ENCODE measurements around the gene CTRB1. TPM values are rescaled to one million over a fixed set of nuclear protein-coding genes. Genes with fewer than 3 reads are reported as not detected.
"Not testable (repeated sequence)": the region's sequence is repeated elsewhere in the genome, so short reads cannot be mapped to it uniquely, and the experiment has no call there.

The CTRB1 gene
- polyA plus RNA-seq, 2 donors = 0.34 to 2.0 TPM

DNA sequence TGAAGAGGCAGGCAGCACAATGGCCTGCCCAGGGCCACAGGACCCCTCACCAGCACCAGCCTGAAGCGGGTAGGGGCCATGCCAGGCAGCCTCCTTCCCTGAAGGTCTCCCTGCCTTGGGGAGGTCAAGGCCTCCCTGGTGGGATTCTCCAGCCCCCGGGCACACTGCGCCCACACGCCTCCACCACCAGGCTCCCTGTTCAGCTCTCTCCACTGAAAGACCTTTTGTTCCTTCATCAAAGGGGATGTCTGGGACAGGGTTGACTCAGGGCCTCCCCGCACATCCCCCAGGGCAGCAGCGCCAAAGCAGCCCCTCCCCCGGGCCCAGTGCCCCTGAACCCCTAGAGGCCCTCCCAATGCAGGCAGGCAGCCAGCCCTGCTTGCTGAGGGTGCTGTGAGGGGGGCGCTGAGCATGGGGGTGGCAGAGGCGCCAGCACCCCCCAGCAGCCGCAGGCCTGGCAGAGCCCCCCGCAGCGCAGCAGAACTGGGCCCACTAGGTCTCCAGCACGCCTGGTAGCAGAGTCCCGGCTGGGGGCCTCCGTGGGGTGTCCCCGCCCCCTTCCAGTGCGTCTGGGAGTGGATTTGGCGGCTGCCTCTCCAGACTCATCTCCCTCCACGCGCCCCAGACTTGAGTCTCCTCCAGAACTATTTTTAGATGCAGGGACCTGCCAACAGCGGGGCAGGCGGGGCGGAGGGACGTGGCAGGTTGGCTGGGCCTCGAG, 19.5 kb downstream of the CTRB1 start:
- Histone ChIP-seq H3K4me3 (ENCODE audit: low read depth in 1 of 2, low read length in 2 of 2) (no peak overlapping the region), H3K27me3 (ENCODE audit: control insufficient read depth in 1 of 2, insufficient read depth in 2 of 2, low read length in 2 of 2) (no peaks in the 10 kb centered on the region), H3K9me3 (ENCODE audit: control insufficient read depth in 2 of 2, insufficient read depth in 1 of 2, low read depth in 1 of 2, low read length in 1 of 2) (no peaks in the 10 kb centered on the region), H3K36me3 (ENCODE audit: control insufficient read depth in 2 of 2, insufficient read depth in 2 of 2, low read length in 1 of 2) (peaks cover 4 to 50% of the 10 kb centered on the region in 2 donors), H3K27ac (ENCODE audit: low read depth in 2 of 2, low read length in 1 of 2) (peak overlapping the region in 1 of 2 donors; percentile 55), H3K4me1 (ENCODE audit: control insufficient read depth in 2 of 2, insufficient read depth in 2 of 2, low read length in 1 of 2) (peaks cover 4 to 29% of the 10 kb centered on the region in 2 donors)
- 37% methylated on average over 23 to 25 of the region's 25 CpGs for WGBS, 2 donors

DNA sequence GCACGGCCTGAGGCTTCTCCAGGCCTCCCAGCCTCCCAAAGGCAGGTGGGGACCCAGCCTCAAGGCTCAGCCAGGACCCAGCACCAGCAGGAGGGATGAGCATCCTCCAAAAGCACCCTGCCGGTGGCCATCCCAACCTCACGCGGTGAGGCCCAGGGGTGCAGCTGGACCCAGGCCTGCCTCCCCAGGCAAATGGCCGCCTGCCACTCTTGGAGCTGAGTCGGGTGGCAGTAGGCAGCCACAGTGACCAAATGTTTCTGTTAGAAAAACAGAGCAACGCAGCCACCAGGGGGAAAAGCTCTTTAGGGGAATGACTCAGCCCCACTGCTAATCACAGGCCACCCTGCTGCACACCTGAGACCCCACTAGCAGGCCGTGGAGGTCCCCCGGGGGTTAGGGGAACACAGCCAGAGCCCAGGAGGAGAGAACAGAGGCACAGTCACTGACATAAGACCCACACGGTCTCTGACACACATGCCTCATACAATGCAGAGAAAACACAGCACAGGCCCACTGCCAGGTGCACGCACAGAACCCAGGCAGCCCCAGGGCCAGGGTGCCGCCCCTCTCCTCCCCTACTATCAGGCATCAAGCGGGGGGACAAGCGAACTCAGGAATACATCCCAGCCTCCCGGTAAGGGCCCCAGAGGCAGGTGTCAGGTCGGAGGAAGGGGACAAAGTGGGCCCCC, 20.2 kb downstream of the CTRB1 start:
- H3K4me3 ChIP-seq (ENCODE audit: low read depth in 1 of 2, low read length in 2 of 2) = no peak overlapping the region

DNA sequence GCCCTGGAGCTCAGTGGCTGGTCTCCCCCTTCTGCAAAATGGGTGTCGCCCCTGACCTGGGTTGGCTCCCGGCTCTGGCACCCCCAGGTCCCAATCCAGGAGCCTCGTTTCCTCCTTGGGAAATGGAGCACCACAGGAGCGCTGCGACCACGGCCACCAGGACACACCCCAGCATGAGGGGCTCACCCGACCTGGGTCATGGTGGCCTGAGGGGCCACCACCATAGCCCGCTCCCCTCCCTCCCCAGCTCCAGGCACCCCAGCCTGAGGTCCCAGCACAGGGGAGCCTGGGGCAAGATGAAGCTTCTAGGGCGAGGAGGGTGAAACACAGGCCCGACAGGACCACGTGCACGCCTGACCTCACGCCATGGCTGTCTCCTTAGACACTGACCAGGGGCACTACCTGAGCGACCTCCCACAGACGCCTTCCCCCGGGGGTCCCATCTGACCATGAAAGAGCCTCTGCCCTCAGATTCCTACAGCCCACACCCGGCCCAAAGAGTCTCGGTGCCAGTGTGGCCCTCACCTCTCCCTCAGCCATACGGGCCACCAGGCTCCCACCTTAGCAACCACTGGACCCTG, 20.8 kb downstream of the CTRB1 start:
- H3K27ac ChIP-seq (ENCODE audit: low read depth in 2 of 2, low read length in 1 of 2) = peak overlapping the region; percentile 10 to 55
- no peaks in the 10 kb centered on the region for H3K27me3 ChIP-seq (ENCODE audit: control insufficient read depth in 1 of 2, insufficient read depth in 2 of 2, low read length in 2 of 2)
- no peaks in the 10 kb centered on the region for H3K9me3 ChIP-seq (ENCODE audit: control insufficient read depth in 2 of 2, insufficient read depth in 1 of 2, low read depth in 1 of 2, low read length in 1 of 2)
- H3K36me3 ChIP-seq (ENCODE audit: control insufficient read depth in 2 of 2, insufficient read depth in 2 of 2, low read length in 1 of 2) = peaks cover 4 to 49% of the 10 kb centered on the region in 2 donors
- WGBS, 2 donors = 79 to 81% methylated on average over 19 of the region's 19 CpGs
- H3K4me3 ChIP-seq (ENCODE audit: low read depth in 1 of 2, low read length in 2 of 2) = no peak overlapping the region
- H3K4me1 ChIP-seq (ENCODE audit: control insufficient read depth in 2 of 2, insufficient read depth in 2 of 2, low read length in 1 of 2) = peaks cover 9 to 30% of the 10 kb centered on the region in 2 donors

More for the DNA sequence above, 20.2 kb downstream of the CTRB1 start:
- no peaks in the 10 kb centered on the region for H3K27me3 ChIP-seq (ENCODE audit: control insufficient read depth in 1 of 2, insufficient read depth in 2 of 2, low read length in 2 of 2)
- peak overlapping the region; percentile 0 to 55 for H3K27ac ChIP-seq (ENCODE audit: low read depth in 2 of 2, low read length in 1 of 2)
- peaks cover 4 to 30% of the 10 kb centered on the region in 2 donors for H3K4me1 ChIP-seq (ENCODE audit: control insufficient read depth in 2 of 2, insufficient read depth in 2 of 2, low read length in 1 of 2)
- no peaks in the 10 kb centered on the region for H3K9me3 ChIP-seq (ENCODE audit: control insufficient read depth in 2 of 2, insufficient read depth in 1 of 2, low read depth in 1 of 2, low read length in 1 of 2)
- WGBS, 2 donors = 35 to 42% methylated on average over 16 of the region's 16 CpGs
- peaks cover 4 to 51% of the 10 kb centered on the region in 2 donors for H3K36me3 ChIP-seq (ENCODE audit: control insufficient read depth in 2 of 2, insufficient read depth in 2 of 2, low read length in 1 of 2)

DNA sequence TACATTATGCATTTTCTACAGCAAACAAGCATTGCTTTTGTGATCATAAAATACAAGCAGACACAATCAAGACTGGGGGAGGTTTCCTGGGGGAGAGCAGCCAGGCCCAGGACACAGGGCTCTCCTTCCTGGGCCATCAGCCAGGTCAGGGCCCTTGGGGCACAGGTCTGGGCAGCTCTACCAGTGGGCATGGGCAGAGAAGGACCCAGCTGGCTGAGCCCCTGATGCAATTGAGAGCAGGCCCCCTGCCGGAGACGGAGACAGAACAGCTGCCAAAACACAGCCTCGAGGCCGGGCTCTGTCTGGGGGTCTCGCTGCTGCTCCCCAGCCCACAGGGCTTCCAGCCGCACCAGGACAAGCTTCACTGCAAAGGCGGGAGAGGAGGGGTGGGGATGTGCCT, 21.8 kb downstream of the CTRB1 start:
- not testable (repeated sequence) for H3K27ac ChIP-seq (ENCODE audit: low read depth in 2 of 2, low read length in 1 of 2); H3K4me3 ChIP-seq (ENCODE audit: low read depth in 1 of 2, low read length in 2 of 2); H3K27me3 ChIP-seq (ENCODE audit: control insufficient read depth in 1 of 2, insufficient read depth in 2 of 2, low read length in 2 of 2); H3K9me3 ChIP-seq (ENCODE audit: control insufficient read depth in 2 of 2, insufficient read depth in 1 of 2, low read depth in 1 of 2, low read length in 1 of 2)
- Histone ChIP-seq H3K4me1 (ENCODE audit: control insufficient read depth in 2 of 2, insufficient read depth in 2 of 2, low read length in 1 of 2) (peaks cover 13 to 38% of the 10 kb centered on the region in 2 donors), H3K36me3 (ENCODE audit: control insufficient read depth in 2 of 2, insufficient read depth in 2 of 2, low read length in 1 of 2) (peaks cover 4 to 39% of the 10 kb centered on the region in 2 donors)
- WGBS, 2 donors = 77 to 82% methylated on average over 7 of the region's 7 CpGs

DNA sequence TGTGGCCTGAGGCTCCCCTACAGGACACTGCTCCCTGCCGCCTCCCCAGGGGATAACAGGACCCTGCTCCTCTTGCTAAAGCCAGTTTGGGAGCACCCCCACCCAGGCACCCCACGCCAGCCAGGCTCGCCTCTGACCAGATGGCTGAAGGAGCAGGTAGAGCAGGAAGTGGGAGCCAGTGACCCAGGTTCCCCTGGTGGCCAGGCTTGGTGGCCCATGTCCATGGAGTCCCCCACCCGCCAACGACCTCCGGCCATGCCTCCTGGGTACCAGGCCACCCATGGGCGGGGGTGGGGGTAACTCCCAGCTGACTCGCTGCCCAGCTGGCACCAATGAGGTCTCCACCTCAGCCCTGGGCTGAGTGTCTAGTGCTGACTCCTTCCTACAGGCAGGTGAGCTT, 22.6 kb downstream of the CTRB1 start:
- Histone ChIP-seq H3K36me3 (ENCODE audit: control insufficient read depth in 2 of 2, insufficient read depth in 2 of 2, low read length in 1 of 2) (peaks cover 4 to 32% of the 10 kb centered on the region in 2 donors), H3K4me1 (ENCODE audit: control insufficient read depth in 2 of 2, insufficient read depth in 2 of 2, low read length in 1 of 2) (peaks cover 13 to 41% of the 10 kb centered on the region in 2 donors), H3K27ac (ENCODE audit: low read depth in 2 of 2, low read length in 1 of 2) (no peak overlapping the region), H3K9me3 (ENCODE audit: control insufficient read depth in 2 of 2, insufficient read depth in 1 of 2, low read depth in 1 of 2, low read length in 1 of 2) (no peaks in the 10 kb centered on the region), H3K27me3 (ENCODE audit: control insufficient read depth in 1 of 2, insufficient read depth in 2 of 2, low read length in 2 of 2) (no peaks in the 10 kb centered on the region), H3K4me3 (ENCODE audit: low read depth in 1 of 2, low read length in 2 of 2) (no peak overlapping the region)
- WGBS, 2 donors = 75 to 79% methylated on average over 8 of the region's 8 CpGs

DNA sequence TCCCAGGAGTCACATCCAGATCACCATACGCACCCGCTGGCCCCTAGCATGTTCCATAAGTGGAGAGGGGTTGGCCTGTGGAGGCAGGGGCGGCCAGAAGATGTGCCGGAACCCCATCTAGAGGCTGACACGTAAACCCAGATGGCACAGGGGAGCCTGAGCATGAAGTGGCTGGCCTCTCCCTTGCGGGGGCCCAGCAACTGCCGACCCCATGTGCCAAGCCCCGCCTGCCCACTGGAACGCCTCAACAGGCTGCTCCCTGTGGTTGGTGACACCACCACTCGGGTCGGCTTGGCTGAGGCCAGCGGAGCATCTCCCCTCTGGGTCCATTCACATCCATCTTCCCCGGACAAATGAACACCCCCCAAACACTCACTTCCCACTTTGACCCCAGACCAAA, 23.2 kb downstream of the CTRB1 start:
- Histone ChIP-seq H3K27me3 (ENCODE audit: control insufficient read depth in 1 of 2, insufficient read depth in 2 of 2, low read length in 2 of 2) (no peaks in the 10 kb centered on the region), H3K36me3 (ENCODE audit: control insufficient read depth in 2 of 2, insufficient read depth in 2 of 2, low read length in 1 of 2) (peaks cover 4 to 26% of the 10 kb centered on the region in 2 donors), H3K4me3 (ENCODE audit: low read depth in 1 of 2, low read length in 2 of 2) (no peak overlapping the region), H3K9me3 (ENCODE audit: control insufficient read depth in 2 of 2, insufficient read depth in 1 of 2, low read depth in 1 of 2, low read length in 1 of 2) (no peaks in the 10 kb centered on the region), H3K4me1 (ENCODE audit: control insufficient read depth in 2 of 2, insufficient read depth in 2 of 2, low read length in 1 of 2) (peaks cover 13 to 45% of the 10 kb centered on the region in 2 donors), H3K27ac (ENCODE audit: low read depth in 2 of 2, low read length in 1 of 2) (no peak overlapping the region)
- whole genome bisulfite sequencing, 2 donors = 89 to 91% methylated on average over 13 of the region's 13 CpGs

DNA sequence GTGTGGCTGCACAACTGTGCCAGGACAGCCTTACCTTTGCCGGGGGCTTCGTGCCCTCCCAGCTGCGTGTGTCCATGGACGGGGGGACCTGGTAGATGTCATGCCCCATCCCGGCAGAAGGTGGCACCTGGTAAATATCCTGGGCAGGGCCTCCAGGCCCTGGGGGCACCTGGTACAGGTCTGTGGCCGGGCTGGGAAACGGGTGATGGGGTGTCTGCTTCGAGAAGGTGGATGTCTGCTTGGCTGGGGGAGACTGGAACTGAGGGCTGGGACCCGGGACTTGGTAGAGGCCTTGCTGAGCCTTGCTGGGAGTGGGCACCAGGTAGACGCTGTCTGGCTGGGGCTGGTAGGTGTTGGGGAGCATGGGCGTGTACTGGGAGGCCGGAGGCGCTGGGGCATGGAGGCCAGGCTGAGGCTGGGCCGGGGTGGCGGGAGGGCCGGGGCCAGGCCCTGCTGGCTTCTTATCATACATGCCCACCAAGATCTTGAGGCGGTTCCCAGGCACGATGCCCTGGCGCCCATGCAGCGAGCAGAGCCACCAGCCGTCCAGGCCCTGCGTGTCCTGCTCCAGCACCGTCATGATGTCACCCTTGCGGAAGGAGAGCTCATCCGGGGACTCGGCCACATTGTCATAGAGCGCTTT, 23.8 kb downstream of the CTRB1 start:
- WGBS, 2 donors = 90 to 92% methylated on average over 27 of the region's 27 CpGs
- H3K4me3 ChIP-seq (ENCODE audit: low read depth in 1 of 2, low read length in 2 of 2); H3K9me3 ChIP-seq (ENCODE audit: control insufficient read depth in 2 of 2, insufficient read depth in 1 of 2, low read depth in 1 of 2, low read length in 1 of 2); H3K27me3 ChIP-seq (ENCODE audit: control insufficient read depth in 1 of 2, insufficient read depth in 2 of 2, low read length in 2 of 2); H3K27ac ChIP-seq (ENCODE audit: low read depth in 2 of 2, low read length in 1 of 2): not testable (repeated sequence)
- peaks cover 13 to 49% of the 10 kb centered on the region in 2 donors for H3K4me1 ChIP-seq (ENCODE audit: control insufficient read depth in 2 of 2, insufficient read depth in 2 of 2, low read length in 1 of 2)
- peaks cover 4 to 26% of the 10 kb centered on the region in 2 donors for H3K36me3 ChIP-seq (ENCODE audit: control insufficient read depth in 2 of 2, insufficient read depth in 2 of 2, low read length in 1 of 2)

DNA sequence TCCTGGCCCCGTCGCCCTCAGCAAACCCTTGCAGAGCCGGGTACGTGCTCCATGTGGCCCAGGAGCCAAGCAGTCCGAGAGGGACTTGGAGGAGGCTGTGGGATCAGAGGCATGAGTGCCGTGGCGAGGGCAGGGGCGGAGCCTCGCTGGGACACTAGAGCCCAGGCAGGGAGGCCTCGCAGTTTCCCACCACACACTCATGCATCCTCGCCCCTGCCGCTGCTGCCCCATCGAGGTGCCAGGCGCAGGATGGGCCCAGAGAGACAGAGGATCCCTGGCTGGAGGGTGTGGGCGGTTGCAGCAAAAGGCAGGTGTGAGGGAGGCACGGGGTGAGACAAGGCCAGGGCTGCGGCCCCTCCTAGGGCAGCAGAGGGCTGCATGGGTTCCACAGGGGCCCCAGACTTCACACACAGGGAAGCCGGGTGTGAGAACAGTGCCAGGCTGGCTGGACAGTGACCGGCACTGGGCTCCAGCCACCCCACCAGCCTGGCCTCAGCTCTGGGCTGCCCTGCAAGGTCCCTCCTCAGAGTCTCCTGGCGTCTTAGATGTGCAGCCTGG, 25.0 kb downstream of the CTRB1 start:
- 61 to 65% methylated on average over 20 of the region's 20 CpGs for WGBS, 2 donors
- Histone ChIP-seq H3K27me3 (ENCODE audit: control insufficient read depth in 1 of 2, insufficient read depth in 2 of 2, low read length in 2 of 2) (no peaks in the 10 kb centered on the region), H3K4me3 (ENCODE audit: low read depth in 1 of 2, low read length in 2 of 2) (no peak overlapping the region), H3K9me3 (ENCODE audit: control insufficient read depth in 2 of 2, insufficient read depth in 1 of 2, low read depth in 1 of 2, low read length in 1 of 2) (no peaks in the 10 kb centered on the region), H3K27ac (ENCODE audit: low read depth in 2 of 2, low read length in 1 of 2) (peak overlapping the region; percentile 3 to 50), H3K4me1 (ENCODE audit: control insufficient read depth in 2 of 2, insufficient read depth in 2 of 2, low read length in 1 of 2) (peaks cover 15 to 52% of the 10 kb centered on the region in 2 donors), H3K36me3 (ENCODE audit: control insufficient read depth in 2 of 2, insufficient read depth in 2 of 2, low read length in 1 of 2) (peaks cover 4 to 26% of the 10 kb centered on the region in 2 donors)

DNA sequence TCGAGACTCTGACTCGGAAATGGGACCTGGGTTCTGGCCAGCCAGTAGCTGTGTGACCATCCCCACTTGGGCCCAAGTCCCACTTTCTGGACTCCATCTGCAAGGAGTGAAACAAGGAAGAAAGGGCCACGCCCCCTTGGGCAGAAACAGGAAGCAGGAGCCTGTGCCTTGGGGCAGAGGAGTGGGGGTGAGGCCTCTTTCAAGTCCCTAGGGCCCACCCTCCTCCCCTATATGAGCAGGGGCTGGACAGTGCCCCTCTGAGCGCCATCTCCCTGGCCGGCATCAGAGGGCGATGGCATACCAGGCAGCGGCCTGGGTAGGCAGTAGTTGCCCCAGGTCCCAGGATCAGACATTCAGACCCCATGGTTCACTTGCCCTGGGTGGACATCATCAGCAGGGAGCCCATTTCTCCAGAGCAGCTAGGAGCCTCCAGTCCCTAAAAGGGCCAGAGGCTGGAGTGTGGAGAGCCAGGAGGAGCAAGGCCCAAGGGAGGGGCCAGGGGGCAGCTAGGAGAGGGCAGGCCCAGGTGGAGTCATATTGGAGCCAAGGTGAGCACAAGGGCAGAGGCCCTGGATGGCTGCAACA, 25.5 kb downstream of the CTRB1 start:
- 64 to 66% methylated on average over 7 of the region's 7 CpGs for WGBS, 2 donors
- Histone ChIP-seq H3K36me3 (ENCODE audit: control insufficient read depth in 2 of 2, insufficient read depth in 2 of 2, low read length in 1 of 2) (peaks cover 4 to 26% of the 10 kb centered on the region in 2 donors), H3K4me1 (ENCODE audit: control insufficient read depth in 2 of 2, insufficient read depth in 2 of 2, low read length in 1 of 2) (peaks cover 16 to 51% of the 10 kb centered on the region in 2 donors), H3K27ac (ENCODE audit: low read depth in 2 of 2, low read length in 1 of 2) (peak overlapping the region; percentile 65 to 72), H3K9me3 (ENCODE audit: control insufficient read depth in 2 of 2, insufficient read depth in 1 of 2, low read depth in 1 of 2, low read length in 1 of 2) (no peaks in the 10 kb centered on the region), H3K4me3 (ENCODE audit: low read depth in 1 of 2, low read length in 2 of 2) (no peak overlapping the region), H3K27me3 (ENCODE audit: control insufficient read depth in 1 of 2, insufficient read depth in 2 of 2, low read length in 2 of 2) (no peaks in the 10 kb centered on the region)
